ENCODE results near the gene NGLY1. TPM values are rescaled to one million over a fixed set of nuclear protein-coding genes. Genes with fewer than 3 reads are reported as not detected.
A peak's percentile ranks its signal among the peaks of the same experiment; 100 is the strongest.

The NGLY1 gene
- total and polyA plus RNA-seq, 2 of the 8 experiments (the other 6 are each of a cell fraction or from before 2014, with no cell fraction given), result 3.1 to 24.8 TPM

DNA sequence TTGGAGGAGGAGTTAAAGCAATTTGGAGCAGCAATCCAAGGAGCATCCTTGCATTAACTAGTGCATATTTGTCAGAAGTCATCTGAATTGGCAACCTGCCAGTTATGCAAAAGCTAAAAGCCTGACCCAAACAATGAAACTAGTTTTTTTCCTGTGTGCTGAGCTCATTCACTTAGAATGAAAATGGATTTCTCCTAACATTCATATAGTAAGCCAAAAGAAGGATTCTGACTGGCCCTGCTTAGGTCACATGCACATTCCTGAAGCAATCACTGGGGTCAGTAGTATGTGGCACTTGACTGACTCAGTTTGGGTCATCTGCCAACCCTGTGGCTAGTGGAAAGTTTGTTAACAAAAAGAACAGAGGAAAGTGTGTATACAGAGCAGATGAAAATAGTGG, 37.1 kb upstream of the NGLY1 start:
- Histone ChIP-seq H2BK5ac (ENCODE audit: low read depth, low read length) (no peak overlapping the region; the same call in 1 of the 2 replicates), H2BK120ac (replicated peaks; ENCODE audit: low read depth, low read length) (no peak overlapping the region), H3K79me2 (ENCODE audit: control insufficient read depth in 1 of 2, insufficient read depth in 2 of 2, low read length in 2 of 2) (no peaks in the 10 kb centered on the region), H2AFZ (ENCODE audit: low read length) (peak overlapping the region; percentile 46; the same call in 1 of the 2 replicates), H3K23me2 (ENCODE audit: low read depth, low read length) (no peaks in the 10 kb centered on the region), H2BK12ac (ENCODE audit: low read depth, low read length) (no peak overlapping the region), H3K9me3 (ENCODE audit: insufficient read depth in 2 of 2, low read depth in 1 of 2, low read length in 1 of 2) (no peaks in the 10 kb centered on the region), H3K9ac (replicated peaks in 1 of 4; ENCODE audit: extremely low read depth in 1 of 4, low read depth in 3 of 4, low read length in 3 of 4) (no peak overlapping the region), H3K79me1 (ENCODE audit: low read depth, low read length) (no peaks in the 10 kb centered on the region), H2AK5ac (ENCODE audit: low read depth, low read length) (no peak overlapping the region), H3K36me3 (ENCODE audit: control insufficient read depth in 2 of 4, insufficient read depth in 4 of 4, low read length in 3 of 4) (no peaks in the 10 kb centered on the region), H3K14ac (ENCODE audit: insufficient read length) (no peak overlapping the region), H3K27me3 (replicated peaks in 1 of 4; ENCODE audit: control insufficient read depth in 3 of 4, extremely low read depth in 1 of 4, insufficient read depth in 3 of 4, low read length in 3 of 4) (no peaks in the 10 kb centered on the region), H4K5ac (ENCODE audit: insufficient read length, low read depth, low read length) (no peak overlapping the region), H3K18ac (ENCODE audit: extremely low read depth, low read length) (no peak overlapping the region), H3K4me3 (ENCODE audit: extremely low read depth in 1 of 4, insufficient read depth in 2 of 4, low read depth in 3 of 4, low read length in 4 of 4) (no peak overlapping the region), H4K91ac (replicated peaks; ENCODE audit: insufficient read length, low read length) (no peak overlapping the region), H3K4me2 (ENCODE audit: insufficient read depth in 1 of 2, low read depth in 2 of 2, low read length in 2 of 2) (peak overlapping the region; percentile 32 to 49; a peak in 2 of 4 replicates), H3K56ac (replicated peaks; ENCODE audit: insufficient read length, low read depth, low read length) (no peak overlapping the region), H4K20me1 (replicated peaks in 1 of 2; ENCODE audit: control insufficient read depth in 1 of 2, insufficient read depth in 2 of 2, low read length in 2 of 2) (no peaks in the 10 kb centered on the region), H4K8ac (ENCODE audit: extremely low read depth, insufficient read depth, low read length) (no peak overlapping the region), H3K4me1 (replicated peaks in 1 of 4; ENCODE audit: control insufficient read depth in 3 of 4, insufficient read depth in 4 of 4, low read length in 3 of 4) (peaks cover 0 to 9% (median 4%) of the 10 kb centered on the region in 4 experiments; a peak in 4 of 7 replicates), H3K27ac (ENCODE audit: low read depth, low read length) (peak overlapping the region; percentile 26; the same call in 1 of the 2 replicates), H2BK15ac (ENCODE audit: low read length) (no peak overlapping the region), H3K4ac (replicated peaks; ENCODE audit: insufficient read length, low read depth, low read length) (no peak overlapping the region), H2BK20ac (ENCODE audit: low read length) (no peak overlapping the region), H3K23ac (ENCODE audit: insufficient read length) (no peak overlapping the region)
- ChIA-PET CTCF (ENCODE audit: partially characterized antibody) (interaction anchor here (0.7 to 1.9 kb wide), 3 partner anchors 17 to 172 kb away, joined by 3 to 10 read pairs (median 6); no protein-coding TSS in a partner anchor), POLR2A (ENCODE audit: partially characterized antibody) (interaction anchor here (1.6 kb wide), 1 partner anchor 30 kb away, joined by 5 read pairs; the partner anchor contains the start of gene OXSM)
- DNase-seq (ENCODE audit: low read depth in 1 of 2, low spot score in 2 of 2) (peak in 1 of 2 experiments; percentile 33), FAIRE-seq (peak; percentile 75)
- TF ChIP-seq FOSL1 (IDR thresholded peaks at IDR 0.05; ENCODE audit: insufficient read depth, low read depth, low read length), result no peak
- TF ChIP-seq USF2 (IDR thresholded peaks at IDR 0.05; ENCODE audit: low read length), result peak; percentile 54
